Fibroblast of pulmonary artery (primary cell): ENCODE data around the gene NEUROG2.

Experiments used
- DNase-seq: peaks from one replicate; pipeline ENCODE4 v3.0.0-alpha.2; 2010; ENCODE audit warnings: low read depth
- H3K4me3 ChIP-seq: replicated peaks from 2 replicates; pipeline ENCODE4 v1.5.1; 2011; ENCODE audit warnings: low read depth, mild to moderate bottlenecking, control low read depth, low read length, moderate library complexity
- CTCF ChIP-seq: IDR thresholded peaks from 2 replicates; pipeline ENCODE4 v1.5.1; 2011; ENCODE audit warnings: mild to moderate bottlenecking, control low read depth, low read length, inconsistent platforms; ENCODE audit errors: missing control alignments

NEUROG2 gene

GRCh38 chr4:112485930-112486329 is 30.1 kb downstream of the NEUROG2 start:
- no peak for DNase-seq
- TF ChIP-seq CTCF, result no peak

GRCh38 chr4:112473985-112474384 is 42.0 kb downstream of the NEUROG2 start:
- no peak for TF ChIP-seq CTCF
- no peak for DNase-seq
- no peak overlapping the region for H3K4me3 ChIP-seq

More at GRCh38 chr4:112485930-112486329, 30.1 kb downstream of the NEUROG2 start:
- no peak overlapping the region for H3K4me3 ChIP-seq

GRCh38 chr4:112472318-112472717 is 43.7 kb downstream of the NEUROG2 start:
- DNase-seq, result no peak
- no peak overlapping the region for H3K4me3 ChIP-seq
- TF ChIP-seq CTCF, result no peak
